TTC549 (cell line): ENCODE data around the gene EMP3.

ENCODE experiments used
- FAIRE-seq: peaks from 2 replicates; lab custom pipeline; 2012; peaks lifted over from hg19 to GRCh38; lab: Jason Lieb, UNC

Gene EMP3

DNA sequence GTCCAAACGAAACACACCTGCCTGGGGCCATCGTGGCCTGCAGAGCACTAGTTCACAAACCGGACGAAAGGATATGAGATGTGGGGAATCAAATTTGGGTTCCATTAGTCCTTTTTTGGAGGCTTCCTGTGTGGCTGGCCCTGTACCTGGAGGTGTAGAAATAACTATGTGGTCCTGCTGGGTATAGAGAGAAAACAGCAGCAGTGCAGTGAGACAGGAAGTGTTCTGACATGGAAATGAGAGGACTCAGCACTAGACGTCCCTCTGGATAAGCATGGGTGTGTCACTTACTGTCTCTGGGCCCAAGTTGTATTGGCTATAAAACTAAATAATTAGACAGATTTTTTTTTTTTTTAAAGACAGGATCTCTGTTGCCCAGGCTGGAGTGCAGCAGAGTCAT is 53.7 kb downstream of the EMP3 start:
- FAIRE-seq = no peak
